ENCODE results near the gene NR3C2.

- TF ChIP-seq, protein P1, sequence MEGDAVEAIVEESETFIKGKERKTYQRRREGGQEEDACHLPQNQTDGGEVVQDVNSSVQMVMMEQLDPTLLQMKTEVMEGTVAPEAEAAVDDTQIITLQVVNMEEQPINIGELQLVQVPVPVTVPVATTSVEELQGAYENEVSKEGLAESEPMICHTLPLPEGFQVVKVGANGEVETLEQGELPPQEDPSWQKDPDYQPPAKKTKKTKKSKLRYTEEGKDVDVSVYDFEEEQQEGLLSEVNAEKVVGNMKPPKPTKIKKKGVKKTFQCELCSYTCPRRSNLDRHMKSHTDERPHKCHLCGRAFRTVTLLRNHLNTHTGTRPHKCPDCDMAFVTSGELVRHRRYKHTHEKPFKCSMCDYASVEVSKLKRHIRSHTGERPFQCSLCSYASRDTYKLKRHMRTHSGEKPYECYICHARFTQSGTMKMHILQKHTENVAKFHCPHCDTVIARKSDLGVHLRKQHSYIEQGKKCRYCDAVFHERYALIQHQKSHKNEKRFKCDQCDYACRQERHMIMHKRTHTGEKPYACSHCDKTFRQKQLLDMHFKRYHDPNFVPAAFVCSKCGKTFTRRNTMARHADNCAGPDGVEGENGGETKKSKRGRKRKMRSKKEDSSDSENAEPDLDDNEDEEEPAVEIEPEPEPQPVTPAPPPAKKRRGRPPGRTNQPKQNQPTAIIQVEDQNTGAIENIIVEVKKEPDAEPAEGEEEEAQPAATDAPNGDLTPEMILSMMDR (IDR thresholded peaks at IDR 0.05), result no peak
- TF ChIP-seq ZFX (IDR thresholded peaks at IDR 0.05; ENCODE audit: borderline replicate concordance), result no peak
Measured at GRCh38 chr4:148435654-148436406, 6.4 kb downstream of the NR3C2 start.
